ENCODE results near the gene SLC50A1. TPM values are rescaled to one million over a fixed set of nuclear protein-coding genes. Genes with fewer than 3 reads are reported as not detected.

SLC50A1 gene
- total RNA-seq, 2 donors from 2014 or later = 25.1 to 29.8 TPM

DNA sequence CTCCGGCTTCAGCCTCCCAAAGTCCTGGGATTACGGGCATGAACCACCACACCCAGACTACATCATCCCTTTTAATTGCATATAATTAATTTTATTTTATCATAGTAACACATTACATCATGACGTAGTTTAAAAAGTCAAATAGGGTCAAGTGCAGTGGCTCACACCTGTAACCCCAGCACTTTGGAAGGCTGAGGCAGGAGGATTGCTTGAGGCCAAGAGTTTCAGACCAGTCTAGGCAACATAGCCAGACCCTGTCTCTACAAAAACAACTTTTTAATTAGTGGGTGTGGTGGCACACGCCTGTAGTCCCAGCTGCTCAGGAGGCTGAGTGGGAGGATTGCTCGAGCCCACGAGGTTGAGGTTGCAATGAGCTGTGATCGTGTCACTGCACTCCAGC lies 36.3 kb upstream of the SLC50A1 start:
- no peak overlapping the region for H3K4me3 ChIP-seq (ENCODE audit: low read length)
- no peak overlapping the region for H3K4me3 Mint-ChIP-seq
- no peaks in the 10 kb centered on the region for H3K9me3 ChIP-seq (ENCODE audit: control insufficient read depth, low read length)
- TF ChIP-seq, protein P1, sequence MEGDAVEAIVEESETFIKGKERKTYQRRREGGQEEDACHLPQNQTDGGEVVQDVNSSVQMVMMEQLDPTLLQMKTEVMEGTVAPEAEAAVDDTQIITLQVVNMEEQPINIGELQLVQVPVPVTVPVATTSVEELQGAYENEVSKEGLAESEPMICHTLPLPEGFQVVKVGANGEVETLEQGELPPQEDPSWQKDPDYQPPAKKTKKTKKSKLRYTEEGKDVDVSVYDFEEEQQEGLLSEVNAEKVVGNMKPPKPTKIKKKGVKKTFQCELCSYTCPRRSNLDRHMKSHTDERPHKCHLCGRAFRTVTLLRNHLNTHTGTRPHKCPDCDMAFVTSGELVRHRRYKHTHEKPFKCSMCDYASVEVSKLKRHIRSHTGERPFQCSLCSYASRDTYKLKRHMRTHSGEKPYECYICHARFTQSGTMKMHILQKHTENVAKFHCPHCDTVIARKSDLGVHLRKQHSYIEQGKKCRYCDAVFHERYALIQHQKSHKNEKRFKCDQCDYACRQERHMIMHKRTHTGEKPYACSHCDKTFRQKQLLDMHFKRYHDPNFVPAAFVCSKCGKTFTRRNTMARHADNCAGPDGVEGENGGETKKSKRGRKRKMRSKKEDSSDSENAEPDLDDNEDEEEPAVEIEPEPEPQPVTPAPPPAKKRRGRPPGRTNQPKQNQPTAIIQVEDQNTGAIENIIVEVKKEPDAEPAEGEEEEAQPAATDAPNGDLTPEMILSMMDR (conservative IDR thresholded peaks at IDR 0.05) = no peak
- no peaks in the 10 kb centered on the region for H3K4me1 ChIP-seq (ENCODE audit: control insufficient read depth, insufficient read depth, low read length)
- 91 to 98% methylated on average over 6 to 7 of the region's 7 CpGs for WGBS, 2 experiments (ENCODE audit: insufficient coverage in 1 of 2, insufficient read length in 1 of 2)
- no peak overlapping the region for H3K9ac ChIP-seq (ENCODE audit: extremely low read depth, low read length, poor library complexity, severe bottlenecking)
- peaks cover 17% of the 10 kb centered on the region for H3K27me3 ChIP-seq (ENCODE audit: control insufficient read depth, insufficient read depth, low read length, poor library complexity, severe bottlenecking)
- H3K9me3 Mint-ChIP-seq = peaks cover 1% of the 10 kb centered on the region
- peaks cover 40% of the 10 kb centered on the region for H3K27me3 Mint-ChIP-seq (ENCODE audit: insufficient read depth)
- H3K4me1 Mint-ChIP-seq = no peaks in the 10 kb centered on the region
- no peak overlapping the region for H3K27ac Mint-ChIP-seq
- H3K36me3 ChIP-seq (ENCODE audit: control insufficient read depth, insufficient read depth, low read length) = no peaks in the 10 kb centered on the region
- H3K27ac ChIP-seq (ENCODE audit: low read depth, low read length) = no peak overlapping the region
- DNase-seq = no peak
- H3K36me3 Mint-ChIP-seq (ENCODE audit: low read depth) = no peaks in the 10 kb centered on the region

DNA sequence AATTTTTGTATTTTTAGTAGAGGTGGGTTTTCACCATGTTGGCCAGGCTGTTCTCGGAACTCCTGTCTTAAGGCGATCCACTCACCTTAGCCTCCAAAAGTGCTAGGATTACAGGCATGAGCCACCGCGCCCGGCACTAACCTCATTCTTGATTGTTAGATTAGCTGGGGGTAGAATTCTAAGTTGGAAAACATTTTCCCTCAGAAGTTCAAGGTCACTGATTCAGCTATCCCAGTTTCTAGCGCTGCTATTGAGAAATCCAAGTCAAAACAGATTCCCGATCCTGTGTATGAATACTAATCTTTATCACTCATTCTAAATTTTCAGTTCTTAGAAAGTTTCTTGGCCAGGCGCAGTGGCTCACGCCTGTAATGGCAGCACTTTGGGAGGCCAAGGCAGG lies 32.3 kb upstream of the SLC50A1 start:
- Mint-ChIP-seq H3K4me3 (no peak overlapping the region), H3K27me3 (ENCODE audit: insufficient read depth) (peaks cover 46% of the 10 kb centered on the region), H3K4me1 (no peaks in the 10 kb centered on the region), H3K36me3 (ENCODE audit: low read depth) (no peaks in the 10 kb centered on the region), H3K27ac (no peak overlapping the region), H3K9me3 (no peaks in the 10 kb centered on the region)
- Histone ChIP-seq H3K27me3 (ENCODE audit: control insufficient read depth, insufficient read depth, low read length, poor library complexity, severe bottlenecking) (peaks cover 14% of the 10 kb centered on the region), H3K4me3 (ENCODE audit: low read length) (no peak overlapping the region), H3K9me3 (ENCODE audit: control insufficient read depth, low read length) (no peaks in the 10 kb centered on the region), H3K4me1 (ENCODE audit: control insufficient read depth, insufficient read depth, low read length) (no peaks in the 10 kb centered on the region), H3K9ac (ENCODE audit: extremely low read depth, low read length, poor library complexity, severe bottlenecking) (no peak overlapping the region), H3K27ac (ENCODE audit: low read depth, low read length) (no peak overlapping the region), H3K36me3 (ENCODE audit: control insufficient read depth, insufficient read depth, low read length) (no peaks in the 10 kb centered on the region)
- TF ChIP-seq, protein P1 (conservative IDR thresholded peaks at IDR 0.05) = no peak
- 85 to 92% methylated on average over 7 to 9 of the region's 9 CpGs for WGBS, 2 experiments (ENCODE audit: insufficient coverage in 1 of 2, insufficient read length in 1 of 2)
- no peak for DNase-seq

DNA sequence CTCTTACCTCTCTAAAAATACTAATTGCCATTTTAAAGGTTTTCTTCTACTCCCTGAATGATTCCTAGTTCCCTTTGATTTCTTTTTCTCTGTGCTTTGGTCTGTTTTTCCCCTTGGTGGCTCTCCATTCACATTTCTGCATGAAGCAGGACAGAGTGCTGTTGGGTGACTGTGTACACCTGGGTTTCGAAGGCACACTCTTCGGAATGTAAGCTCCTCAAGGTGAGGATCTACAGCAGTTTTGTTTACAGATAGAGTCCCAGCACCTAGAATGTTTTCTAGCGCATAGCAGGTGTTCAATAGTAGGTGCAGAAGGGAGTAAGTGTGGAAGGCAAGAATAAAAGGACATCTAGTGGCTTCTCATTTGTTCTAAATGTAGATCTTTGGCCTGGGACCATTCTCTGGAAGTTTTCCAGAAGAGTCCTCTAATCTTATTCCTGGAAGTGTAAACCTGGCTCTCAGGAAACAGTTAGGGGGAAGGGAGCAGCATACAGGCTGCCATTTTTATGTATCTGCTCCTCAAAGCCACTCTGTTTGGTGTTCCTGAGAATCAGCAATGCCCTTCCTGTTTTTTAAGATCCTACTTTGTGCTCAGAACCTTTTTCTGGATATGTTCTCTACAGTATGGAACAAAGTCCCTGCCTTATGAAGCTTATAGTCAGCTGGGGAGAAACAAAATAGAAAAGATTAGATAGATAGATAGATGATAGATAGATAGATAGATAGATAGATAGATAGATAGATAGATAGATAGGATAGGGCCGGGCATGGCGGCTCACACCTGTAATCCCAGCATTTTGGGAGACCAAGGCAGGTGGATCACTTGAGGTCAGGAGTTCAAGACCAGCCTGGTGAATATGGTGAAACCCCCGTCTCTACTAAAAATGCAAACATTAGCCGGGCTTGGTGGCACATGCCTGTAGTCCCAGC lies 30.8 kb upstream of the SLC50A1 start:
- Histone ChIP-seq H3K9ac (ENCODE audit: extremely low read depth, low read length, poor library complexity, severe bottlenecking) (no peak overlapping the region), H3K27me3 (ENCODE audit: control insufficient read depth, insufficient read depth, low read length, poor library complexity, severe bottlenecking) (peaks cover 15% of the 10 kb centered on the region), H3K27ac (ENCODE audit: low read depth, low read length) (no peak overlapping the region), H3K4me3 (ENCODE audit: low read length) (no peak overlapping the region), H3K4me1 (ENCODE audit: control insufficient read depth, insufficient read depth, low read length) (no peaks in the 10 kb centered on the region), H3K36me3 (ENCODE audit: control insufficient read depth, insufficient read depth, low read length) (no peaks in the 10 kb centered on the region), H3K9me3 (ENCODE audit: control insufficient read depth, low read length) (no peaks in the 10 kb centered on the region)
- Mint-ChIP-seq H3K4me3 (no peak overlapping the region), H3K36me3 (ENCODE audit: low read depth) (no peaks in the 10 kb centered on the region), H3K27me3 (ENCODE audit: insufficient read depth) (peaks cover 50% of the 10 kb centered on the region), H3K4me1 (no peaks in the 10 kb centered on the region), H3K9me3 (no peaks in the 10 kb centered on the region), H3K27ac (no peak overlapping the region)
- TF ChIP-seq, protein P1 (conservative IDR thresholded peaks at IDR 0.05) = no peak
- 92 to 93% methylated on average over 6 to 7 of the region's 7 CpGs for WGBS, 2 experiments (ENCODE audit: insufficient coverage in 1 of 2, insufficient read length in 1 of 2)
- no peak for DNase-seq
